ENCODE data around the gene GLA.

Gene GLA

DNA sequence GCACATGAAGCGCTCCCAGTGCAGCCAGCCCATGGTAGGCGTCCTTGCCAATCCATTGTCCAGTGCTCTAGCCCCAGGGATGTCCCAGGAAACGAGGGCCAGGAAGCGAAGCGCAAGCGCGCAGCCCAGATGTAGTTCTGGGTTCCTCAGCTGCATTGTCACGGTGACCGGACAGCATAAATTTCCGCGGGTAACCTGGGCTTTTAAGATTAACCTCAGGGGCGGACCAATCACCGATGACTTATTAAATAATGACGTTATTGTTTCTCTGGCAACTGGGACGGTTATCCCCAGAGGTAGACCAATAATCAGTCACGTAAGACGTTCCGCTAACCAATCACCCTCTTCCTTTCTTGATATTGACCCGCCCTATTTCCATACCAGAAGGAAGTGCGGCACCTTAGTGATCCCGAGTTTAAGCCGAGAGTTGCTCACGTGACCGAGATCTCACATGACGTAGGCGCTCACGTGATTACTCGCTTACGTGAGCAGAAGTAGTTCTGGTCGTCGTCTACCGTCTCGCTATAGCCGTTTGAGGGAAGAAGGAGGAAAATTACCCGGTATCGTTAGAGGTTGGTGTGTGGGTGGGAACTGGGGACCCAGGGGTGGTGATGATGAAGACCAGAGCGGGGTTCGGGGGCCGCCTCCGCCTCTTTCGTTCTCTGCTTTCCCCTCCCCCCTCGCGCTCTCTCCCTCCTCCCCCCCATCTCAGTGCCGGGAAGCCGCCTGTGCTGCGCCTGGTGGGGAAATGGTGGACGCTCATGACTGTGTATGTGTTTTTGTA, at the start of gene GLA, which contains the start of gene HNRNPH2:
GLA (minus strand) TSS at position 178 of the 784 bp plus-strand sequence; CDS start at position 156, 22 bp downstream.
HNRNPH2 (plus strand) TSS at position 475 of the 784 bp plus-strand sequence. CDS start 3,767 bp downstream, outside the sequence.
- peak; percentile 85 for DNase-seq

DNA sequence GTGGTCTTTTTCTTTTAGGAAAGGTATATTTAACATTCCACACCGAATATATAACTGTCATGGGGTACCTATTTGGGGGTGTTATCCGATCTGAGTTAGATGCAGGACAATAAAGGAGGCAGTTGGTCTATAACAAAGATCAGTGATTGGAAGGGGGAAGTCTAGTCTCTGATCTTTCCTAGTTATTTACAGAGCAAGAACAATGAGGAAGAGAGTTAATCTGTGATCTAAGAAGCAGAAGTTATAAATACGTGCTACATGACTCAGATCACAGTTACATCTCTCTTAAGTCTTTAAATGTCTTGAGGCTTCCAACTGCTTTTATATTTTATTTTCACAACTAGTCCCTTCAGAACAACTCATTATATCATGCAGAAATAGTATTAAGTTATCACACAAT, 44.3 kb upstream of the GLA start:
- DNase-seq, result no peak

DNA sequence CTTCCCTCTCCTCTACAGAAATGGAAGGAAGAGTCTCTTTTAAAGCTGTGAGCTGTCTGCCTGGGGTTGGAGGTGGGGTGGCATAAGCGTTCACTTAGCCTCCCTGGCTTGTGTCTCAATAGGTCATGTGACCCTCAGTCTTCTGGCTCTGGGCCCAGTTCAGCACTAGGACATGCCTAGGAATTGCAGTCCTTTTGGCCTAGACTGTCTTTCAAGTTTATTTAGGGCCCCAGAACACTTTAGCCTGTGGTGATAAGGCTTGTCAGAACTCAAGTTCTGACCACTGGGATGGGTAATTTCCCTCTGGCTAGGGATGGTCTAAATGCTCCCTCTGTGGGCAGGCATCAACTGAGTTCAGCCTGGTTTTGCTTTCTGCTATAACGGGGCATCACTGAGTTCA, 43.2 kb upstream of the GLA start:
- DNase-seq, result no peak

DNA sequence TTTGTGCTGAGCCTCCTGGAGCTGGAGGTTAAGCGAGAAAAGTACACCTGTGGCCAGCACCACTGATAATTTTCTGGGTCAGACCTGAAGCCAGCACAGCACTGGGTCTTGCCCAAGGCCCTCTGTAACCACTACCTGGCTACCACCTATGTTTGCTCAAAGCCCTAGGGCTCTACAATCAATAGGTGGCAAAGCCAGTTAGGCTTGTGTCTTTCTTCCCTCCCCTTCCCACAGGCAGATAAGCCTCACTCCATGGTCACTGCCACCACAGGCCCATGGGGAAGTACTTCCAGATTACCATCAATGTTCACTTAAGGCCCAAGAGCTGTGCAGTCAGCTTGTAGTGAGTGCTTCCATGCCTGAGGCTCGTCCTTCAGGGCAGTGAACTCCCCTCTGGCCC, 42.4 kb upstream of the GLA start:
- no peak for DNase-seq

DNA sequence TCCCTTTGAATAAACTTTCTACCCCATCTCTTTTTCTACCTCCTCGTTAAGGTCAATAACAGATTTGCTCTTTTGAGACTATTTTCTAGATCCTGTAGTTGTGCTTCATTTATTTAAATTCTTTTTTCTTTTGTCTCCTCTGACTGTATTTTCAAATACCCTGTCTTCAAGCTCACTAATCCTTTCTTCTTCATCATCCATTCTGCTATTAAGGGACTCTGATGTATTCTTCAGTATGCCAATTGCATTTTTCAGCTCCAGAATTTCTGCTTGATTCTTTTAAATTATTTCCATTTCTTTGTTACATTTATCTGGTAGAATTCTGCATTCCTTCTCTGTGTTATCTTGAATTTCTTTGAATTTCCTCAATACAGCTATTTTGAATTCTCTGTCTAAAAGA, 41.6 kb upstream of the GLA start:
- no peak for DNase-seq

DNA sequence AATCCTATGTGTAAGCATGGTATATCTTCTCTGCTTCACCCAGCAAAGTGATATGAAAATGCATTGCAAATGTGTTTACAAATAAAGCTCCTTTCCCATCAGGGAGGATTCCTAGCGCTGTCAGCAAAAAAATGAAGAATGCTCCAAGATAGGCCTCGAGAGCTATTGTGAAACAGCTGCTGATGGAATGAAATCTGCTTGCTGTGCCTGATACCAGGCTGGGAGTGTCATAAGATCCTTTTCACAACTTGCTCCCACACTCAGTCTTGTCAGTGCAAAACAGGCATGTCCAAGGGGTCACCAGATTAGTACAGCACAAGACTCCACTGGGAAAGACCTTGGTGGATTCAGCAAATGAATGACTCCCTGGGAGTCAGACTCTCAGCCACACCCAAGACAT, 34.4 kb upstream of the GLA start:
- DNase-seq, result no peak

DNA sequence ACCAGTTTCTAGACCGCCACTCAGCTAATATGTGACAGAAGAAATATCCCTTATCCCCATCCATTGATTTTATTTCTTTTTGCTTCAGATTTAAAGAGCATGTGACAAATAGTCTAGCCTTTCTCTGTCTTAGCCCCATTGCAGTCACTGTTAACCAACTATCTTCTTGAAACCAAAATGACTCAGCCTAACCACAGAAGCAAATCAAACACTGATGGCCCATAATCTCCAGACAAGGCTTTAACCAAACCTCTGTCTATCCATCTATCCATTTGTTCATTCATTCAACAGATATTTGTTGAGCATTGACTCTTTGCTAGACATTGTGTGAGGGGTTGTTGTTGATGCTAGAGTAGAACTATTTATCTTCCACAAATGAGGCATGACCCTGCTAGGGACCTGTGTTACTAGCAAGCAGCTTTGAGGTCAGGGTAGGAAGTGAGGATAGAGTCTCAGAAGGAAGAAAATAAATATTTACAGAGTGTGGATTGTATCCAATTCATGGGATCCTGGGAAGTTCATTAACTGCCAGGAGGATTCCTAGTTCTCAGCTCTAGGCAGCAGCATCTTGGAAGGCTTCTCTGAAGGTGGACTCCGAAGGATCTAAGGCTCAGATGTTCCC, 22.8 kb upstream of the GLA start:
- no peak for DNase-seq

DNA sequence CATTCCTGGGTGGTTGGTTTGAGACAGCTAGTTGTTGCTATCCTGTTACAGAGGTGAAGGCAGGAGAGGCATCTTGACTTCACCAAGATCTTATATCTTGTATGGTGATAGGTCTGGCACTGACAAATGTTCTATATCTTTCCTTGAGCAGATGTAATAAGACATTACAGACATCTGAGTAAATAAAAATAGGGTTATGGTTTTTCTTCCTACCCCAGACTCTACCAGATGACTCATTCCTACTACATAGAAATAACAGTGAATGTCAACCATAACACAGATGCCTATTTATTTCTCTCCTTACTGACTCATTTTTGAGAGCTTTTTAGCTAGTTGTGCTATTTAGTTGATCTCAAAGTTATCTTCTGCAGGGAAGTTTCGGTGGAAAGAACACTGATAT, 22.2 kb upstream of the GLA start:
- DNase-seq, result no peak

DNA sequence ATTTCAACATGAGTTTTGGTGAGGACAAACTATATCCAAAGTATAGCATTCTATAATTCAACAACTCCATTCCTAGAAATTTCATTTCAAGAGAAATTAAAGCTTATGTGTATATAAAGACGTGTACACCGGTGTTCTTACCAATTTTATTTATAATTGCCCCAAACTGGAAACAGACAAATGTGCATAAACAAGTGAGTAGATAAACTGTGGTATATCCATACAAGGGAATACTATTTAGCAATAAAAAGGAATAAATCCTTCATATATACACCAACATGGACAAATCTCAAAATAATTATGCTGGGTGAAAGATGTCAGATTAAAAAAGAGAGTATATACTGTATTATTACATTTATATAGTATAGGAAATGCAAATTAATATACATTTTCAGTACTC, 20.2 kb upstream of the GLA start:
- no peak for DNase-seq

DNA sequence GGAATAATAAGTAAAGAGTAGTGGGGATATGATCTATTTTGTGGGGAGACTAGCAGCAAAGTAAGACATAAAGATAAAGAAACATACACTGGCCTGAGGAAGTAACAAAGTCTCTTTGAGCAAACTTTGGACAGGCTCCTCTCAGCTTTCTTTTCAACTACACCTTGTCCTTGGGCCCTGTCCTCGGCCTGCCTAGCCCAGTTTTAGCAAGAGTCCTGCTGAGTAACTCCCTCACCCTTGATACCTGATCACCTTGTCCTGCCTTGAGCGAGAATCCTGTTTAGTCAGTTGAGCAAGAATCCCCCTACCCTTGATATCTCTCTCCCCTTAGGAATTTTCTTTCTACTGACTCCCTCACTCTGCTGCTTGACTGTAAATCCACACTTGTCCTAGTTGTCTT, 11.8 kb upstream of the GLA start:
- DNase-seq, result no peak

DNA sequence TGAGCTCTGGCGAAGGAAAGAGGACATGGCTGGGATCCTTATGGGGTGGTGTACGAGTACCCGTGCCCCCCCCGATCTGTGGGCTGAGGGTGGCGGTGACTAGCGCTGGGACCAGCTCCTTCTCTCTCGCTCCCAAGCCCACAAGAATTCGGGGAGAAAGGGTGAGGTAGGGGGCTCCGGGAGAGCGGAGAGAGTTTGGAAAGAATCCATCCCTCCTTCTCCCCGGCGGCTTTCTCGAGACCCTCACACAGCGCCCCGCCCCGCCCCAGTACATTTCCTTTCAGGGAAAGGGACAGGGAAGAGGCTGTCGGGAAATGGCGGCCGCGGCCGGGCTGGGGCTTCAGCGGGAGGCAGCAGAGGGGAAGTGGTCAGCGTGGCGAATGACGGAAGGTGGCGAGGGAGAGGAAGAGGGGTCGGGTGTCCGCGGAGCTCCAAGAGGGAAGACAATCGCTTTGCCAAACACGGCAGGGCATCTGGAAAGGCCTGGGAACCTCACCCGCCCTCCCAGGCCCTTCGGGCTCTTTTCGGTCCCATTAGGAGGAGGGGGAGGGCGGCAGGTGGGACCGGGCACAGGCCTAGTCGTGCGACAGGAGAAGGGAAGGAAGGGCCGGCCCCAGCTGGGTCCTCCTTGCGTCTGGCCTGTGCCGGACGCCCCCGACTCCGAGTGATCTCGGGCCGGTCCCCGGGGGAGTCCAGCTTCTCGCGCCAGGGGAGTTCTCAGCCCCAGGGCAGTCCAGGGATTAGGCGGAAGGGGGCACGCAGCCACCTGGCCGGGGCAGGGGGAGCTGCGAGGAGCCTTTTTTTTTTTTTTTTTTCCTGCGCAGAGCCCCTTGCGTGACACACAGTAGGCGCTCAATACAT, 10.5 kb upstream of the GLA start:
- peak; percentile 43 for DNase-seq

DNA sequence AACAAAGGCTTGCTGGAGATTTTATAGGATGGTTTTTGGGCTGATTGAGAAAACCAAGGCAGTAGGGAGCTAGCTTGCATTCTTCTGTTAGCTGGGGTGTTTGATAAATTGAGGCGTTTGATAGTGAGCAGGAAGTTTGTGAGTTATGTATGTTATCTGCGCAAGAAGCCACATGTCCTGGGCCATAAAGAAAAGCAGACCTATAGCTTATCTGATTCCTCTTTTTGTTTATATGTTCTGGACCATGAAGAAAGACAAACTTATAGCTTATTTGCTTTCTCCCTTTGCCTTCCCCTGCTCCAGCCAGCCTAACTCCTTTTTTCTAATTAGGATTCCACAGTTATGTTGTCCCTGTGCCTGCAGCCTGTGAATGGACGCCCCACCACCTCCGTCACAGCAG, 9.5 kb upstream of the GLA start:
- DNase-seq, result no peak

DNA sequence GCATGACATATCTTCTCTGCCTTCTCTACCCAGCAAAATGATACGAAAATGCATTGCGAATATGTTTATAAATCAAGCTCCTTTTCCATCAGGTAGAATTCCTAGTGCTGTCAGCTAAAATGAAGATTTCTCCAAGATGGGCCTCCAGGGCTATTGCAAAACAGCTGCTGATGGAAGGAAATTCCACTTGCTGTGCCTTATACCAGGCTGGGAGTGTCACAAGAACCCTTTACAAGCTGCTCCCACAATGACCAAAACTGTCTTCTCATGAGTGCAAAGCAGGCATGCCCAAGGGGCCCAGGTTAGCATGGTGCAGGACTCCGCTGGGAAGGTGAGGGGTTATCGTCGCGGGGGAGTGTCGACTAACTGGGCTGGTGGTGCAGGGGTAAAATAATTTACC, 9.0 kb upstream of the GLA start:
- DNase-seq, result no peak

DNA sequence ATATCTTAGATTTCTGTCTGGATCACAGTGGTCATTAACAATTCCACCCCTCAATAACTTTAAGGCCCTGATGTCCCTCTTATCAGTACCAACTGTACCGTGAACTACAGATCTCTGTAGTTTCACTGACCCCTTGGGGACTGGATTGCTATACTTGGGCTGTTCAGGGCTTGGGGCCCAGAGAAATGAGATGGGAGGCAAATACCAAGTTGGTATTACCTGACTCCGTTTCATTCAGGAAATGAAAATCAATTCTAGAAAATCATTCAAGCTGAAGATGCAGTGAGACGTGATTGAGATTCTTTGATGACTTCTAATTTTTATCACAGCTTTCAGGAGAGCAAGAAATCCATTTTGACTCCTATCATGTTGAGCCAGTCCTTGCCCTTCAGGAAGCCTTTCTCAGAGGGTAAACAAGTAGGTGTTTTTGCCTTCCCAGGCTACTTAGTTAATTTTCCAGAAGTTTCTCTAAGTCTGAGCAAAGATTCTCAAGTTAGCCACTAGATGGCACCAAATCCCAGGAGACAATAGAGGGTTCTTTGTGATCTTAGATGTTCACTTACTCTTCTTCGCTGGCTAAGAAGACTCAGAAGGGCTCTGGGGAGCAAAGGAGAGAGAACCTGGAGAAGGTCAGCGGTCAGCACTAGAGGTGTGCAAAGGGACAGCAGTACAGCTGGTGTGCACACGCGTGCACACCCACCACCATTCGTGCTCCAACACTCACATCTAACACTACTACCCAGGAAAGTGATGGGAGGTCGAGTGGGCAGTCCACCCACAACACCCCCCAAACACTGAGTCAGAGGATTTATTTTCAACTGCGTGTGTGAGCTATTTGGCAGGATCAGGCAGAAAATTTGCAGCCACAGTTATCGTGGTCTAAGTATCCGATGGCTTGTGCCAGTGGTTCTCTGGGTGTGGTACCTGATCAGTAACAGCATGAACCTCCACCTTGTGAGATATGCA, 7.7 kb upstream of the GLA start:
- peak; percentile 54 for DNase-seq

DNA sequence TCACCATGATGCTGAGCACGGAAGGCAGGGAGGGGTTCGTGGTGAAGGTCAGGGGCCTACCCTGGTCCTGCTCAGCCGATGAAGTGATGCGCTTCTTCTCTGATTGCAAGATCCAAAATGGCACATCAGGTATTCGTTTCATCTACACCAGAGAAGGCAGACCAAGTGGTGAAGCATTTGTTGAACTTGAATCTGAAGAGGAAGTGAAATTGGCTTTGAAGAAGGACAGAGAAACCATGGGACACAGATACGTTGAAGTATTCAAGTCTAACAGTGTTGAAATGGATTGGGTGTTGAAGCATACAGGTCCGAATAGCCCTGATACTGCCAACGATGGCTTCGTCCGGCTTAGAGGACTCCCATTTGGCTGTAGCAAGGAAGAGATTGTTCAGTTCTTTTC, 4.3 kb upstream of the GLA start:
- no peak for DNase-seq

DNA sequence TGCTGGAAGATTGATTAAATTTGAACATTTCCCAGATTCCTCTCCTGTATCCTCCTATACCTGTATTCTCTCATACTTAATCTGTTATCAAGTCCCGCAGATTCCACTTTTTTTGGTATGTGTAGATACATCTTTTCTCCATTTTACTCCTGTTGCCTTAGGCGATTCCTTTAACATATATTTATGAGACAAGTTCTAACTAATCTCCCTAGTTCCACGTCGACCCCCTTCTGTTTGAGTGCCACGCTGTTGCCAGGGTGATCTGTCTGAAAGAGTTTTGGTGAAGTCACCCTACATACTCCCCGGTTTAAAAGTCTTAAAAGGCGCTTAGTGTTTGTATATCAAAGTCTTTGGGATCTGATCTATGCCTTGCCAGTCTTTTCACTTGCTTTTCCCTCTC, 2.7 kb upstream of the GLA start:
- no peak for DNase-seq

DNA sequence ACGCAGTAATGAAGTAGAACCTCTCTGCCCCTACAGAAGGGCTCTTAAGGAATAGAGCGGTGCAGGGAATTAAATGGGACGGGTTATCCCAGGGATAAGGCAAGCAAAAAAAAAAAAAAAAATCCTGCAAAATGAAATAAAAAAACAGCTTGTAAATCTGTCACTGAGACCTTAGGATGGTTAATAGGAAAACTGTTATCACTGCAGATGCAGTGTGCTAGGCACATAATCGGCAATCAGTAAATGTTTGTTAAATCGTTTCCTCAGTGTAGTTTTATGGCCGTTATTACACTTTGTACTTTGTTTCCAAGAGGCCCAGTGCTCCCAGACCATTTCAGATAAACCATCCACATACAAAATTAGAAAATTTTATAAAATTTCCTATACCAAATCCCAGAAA, 1.3 kb upstream of the GLA start:
- no peak for DNase-seq

DNA sequence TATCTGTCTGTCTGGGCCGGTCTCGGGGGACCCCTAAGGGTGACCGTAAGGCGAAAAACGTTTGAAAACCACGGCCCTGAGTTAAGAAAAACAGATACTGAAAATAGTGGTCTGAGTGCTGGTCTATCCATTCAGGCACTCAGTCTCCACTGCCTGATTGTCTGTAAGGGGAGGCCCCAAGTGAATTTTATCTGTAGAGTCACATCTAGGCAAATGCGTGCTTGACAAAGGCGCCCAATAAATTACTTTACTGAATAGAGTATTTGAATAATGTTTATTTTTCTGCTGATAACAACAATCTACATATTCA, 762 bp upstream of the GLA start:
- DNase-seq, result no peak

DNA sequence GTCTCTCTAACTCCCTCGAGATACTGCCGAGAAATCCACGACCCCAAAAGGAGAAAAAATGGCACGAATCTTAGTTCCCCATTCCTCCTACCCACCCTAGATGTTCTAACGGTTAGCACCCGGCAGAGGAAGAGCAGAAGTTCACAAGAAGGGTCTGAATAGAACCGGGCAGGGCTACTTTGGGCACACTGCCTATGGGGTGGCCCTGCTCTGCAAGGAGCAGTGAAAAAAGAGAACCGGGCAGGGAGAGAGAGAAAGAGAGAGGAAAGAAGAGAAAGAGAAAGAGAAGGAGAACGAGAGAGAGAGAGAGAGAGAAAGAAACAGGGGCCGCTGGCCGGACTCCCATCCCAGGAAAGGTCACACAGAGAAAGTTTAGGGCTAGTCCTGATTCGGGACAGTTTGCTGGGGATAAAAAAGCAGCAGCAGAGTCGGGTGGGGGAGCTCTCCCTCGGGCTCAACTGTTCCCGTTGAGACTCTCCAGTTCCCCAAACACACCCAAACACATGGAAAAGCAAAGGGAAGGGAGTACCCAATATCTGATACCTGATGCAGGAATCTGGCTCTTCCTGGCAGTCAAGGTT, 468 bp downstream of the GLA start:
- DNase-seq, result no peak

DNA sequence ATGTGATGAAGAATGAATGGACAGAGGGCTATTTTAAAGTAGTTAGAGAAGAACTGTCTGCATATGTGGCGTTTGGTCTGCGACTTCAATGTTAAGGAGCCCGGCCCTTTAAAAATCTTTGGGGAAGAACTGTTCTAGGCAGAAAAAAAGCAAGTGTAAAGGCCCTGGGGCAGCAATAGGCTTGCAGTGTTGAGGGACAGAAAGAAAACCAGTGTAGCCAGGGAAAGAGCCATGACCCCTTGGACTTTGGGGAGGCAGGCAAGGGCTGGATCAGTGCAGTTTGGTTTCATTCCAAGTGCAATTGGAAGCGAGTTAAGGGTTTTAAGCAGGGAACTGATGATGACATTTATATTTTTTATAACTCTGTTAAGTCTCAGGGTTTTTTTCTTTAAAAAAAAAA, 7.9 kb downstream of the GLA start:
- no peak for DNase-seq

DNA sequence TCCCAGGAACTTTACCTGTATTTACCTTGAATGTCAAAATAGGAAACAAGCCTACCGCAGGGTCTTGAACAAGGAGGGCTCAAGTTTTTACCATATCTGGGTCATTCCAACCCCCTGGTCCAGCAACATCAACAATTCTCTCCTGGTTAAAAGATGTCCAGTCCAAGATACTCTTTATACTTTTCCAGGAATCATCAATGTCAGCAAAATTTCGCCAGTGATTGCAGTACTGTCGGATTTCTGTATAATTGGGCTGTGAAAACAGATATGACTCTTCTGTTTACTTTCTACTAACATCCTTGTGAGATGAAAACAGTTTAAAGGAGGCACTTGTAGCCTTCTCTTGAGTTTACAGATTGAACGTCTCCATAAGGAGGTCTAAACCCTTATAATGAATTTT, 9.0 kb downstream of the GLA start:
- no peak for DNase-seq

DNA sequence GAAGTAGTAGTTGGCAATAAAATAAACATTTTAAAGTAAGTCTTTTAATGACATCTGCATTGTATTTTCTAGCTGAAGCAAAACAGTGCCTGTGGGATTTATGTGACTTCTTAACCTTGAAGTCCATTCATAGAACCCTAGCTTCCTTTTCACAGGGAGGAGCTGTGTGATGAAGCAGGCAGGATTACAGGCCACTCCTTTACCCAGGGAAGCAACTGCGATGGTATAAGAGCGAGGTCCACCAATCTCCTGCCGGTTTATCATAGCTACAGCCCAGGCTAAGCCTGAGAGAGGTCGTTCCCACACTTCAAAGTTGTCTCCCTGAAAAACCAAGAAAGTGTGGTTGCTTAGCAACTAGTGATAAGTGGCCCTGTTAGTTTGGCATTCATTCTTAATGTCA, 9.9 kb downstream of the GLA start:
- DNase-seq, result no peak
